Astrocyte (in vitro differentiated cells and primary cell): ENCODE data around the gene TSC22D3. TPM values are rescaled to one million over a fixed set of nuclear protein-coding genes. Genes with fewer than 3 reads are reported as not detected.

Experiments
- DNase-seq: peaks from one replicate; pipeline ENCODE4 v3.0.0-alpha.2; 2010; ENCODE audit warnings: low read depth
- FAIRE-seq: peaks from 2 replicates; lab custom pipeline; 2011; peaks lifted over from hg19 to GRCh38; lab: Jason Lieb, UNC
- H2AFZ ChIP-seq: 2 replicates; pipeline ENCODE4 v1.6.0; 2012; ENCODE audit warnings: low read depth, low read length, inconsistent platforms
- H3K27ac ChIP-seq: 2 replicates; pipeline ENCODE4 v1.5.1; 2011; ENCODE audit warnings: low read depth, low read length, inconsistent platforms
- H3K27me3 ChIP-seq: 2 replicates; pipeline ENCODE4 v1.6.0; 2011; ENCODE audit warnings: low read length, inconsistent platforms; ENCODE audit not compliant: insufficient read depth
- H3K36me3 ChIP-seq: 2 replicates; pipeline ENCODE4 v1.5.1; 2011; ENCODE audit warnings: low read length, inconsistent platforms; ENCODE audit not compliant: insufficient read depth
- H3K4me1 ChIP-seq: 2 replicates; pipeline ENCODE4 v1.5.1; 2011; ENCODE audit warnings: low read length, inconsistent platforms; ENCODE audit not compliant: insufficient read depth
- H3K4me2 ChIP-seq: 2 replicates; pipeline ENCODE4 v1.6.0; 2012; ENCODE audit warnings: low read length, inconsistent platforms
- H3K4me3 ChIP-seq: 2 replicates; pipeline ENCODE4 v1.5.1; 2011; ENCODE audit warnings: low read depth, mild to moderate bottlenecking, low read length, inconsistent platforms; ENCODE audit not compliant: insufficient read depth
- H3K79me2 ChIP-seq: 2 replicates; pipeline ENCODE4 v1.6.0; 2012; ENCODE audit warnings: mild to moderate bottlenecking, low read length, inconsistent platforms; ENCODE audit not compliant: insufficient read depth
- H3K9ac ChIP-seq: 2 replicates; pipeline ENCODE4 v1.6.0; 2012; ENCODE audit warnings: mild to moderate bottlenecking, low read length, inconsistent platforms
- H3K9me3 ChIP-seq: 2 replicates; pipeline ENCODE4 v1.5.1; 2012; ENCODE audit warnings: low read depth, mild to moderate bottlenecking, low read length, inconsistent platforms; ENCODE audit not compliant: insufficient read depth
- H4K20me1 ChIP-seq: 2 replicates; pipeline ENCODE4 v1.6.0; 2012; ENCODE audit warnings: low read length, inconsistent platforms; ENCODE audit not compliant: insufficient read depth
- H3K27ac Mint-ChIP-seq: one replicate; pipeline ENCODE4 v1.8.0; 2021; ENCODE audit warnings: mild to moderate bottlenecking, mixed read lengths; ENCODE audit not compliant: unreplicated experiment
- H3K27me3 Mint-ChIP-seq: one replicate; pipeline ENCODE4 v1.8.0; 2021; ENCODE audit warnings: low read depth, mixed read lengths; ENCODE audit not compliant: unreplicated experiment
- H3K36me3 Mint-ChIP-seq: one replicate; pipeline ENCODE4 v1.8.0; 2021; ENCODE audit warnings: low read depth, mixed read lengths; ENCODE audit not compliant: unreplicated experiment
- H3K4me1 Mint-ChIP-seq: one replicate; pipeline ENCODE4 v1.8.0; 2021; ENCODE audit warnings: low read depth, mixed read lengths; ENCODE audit not compliant: unreplicated experiment
- H3K4me3 Mint-ChIP-seq: one replicate; pipeline ENCODE4 v1.8.0; 2021; ENCODE audit warnings: mild to moderate bottlenecking, moderate library complexity, mixed read lengths; ENCODE audit not compliant: unreplicated experiment
- H3K9me3 Mint-ChIP-seq: one replicate; pipeline ENCODE4 v1.8.0; 2021; ENCODE audit warnings: mild to moderate bottlenecking, mixed read lengths; ENCODE audit not compliant: unreplicated experiment
- EZH2 ChIP-seq: IDR thresholded peaks from 2 replicates; pipeline ENCODE4 v1.6.1; 2012; ENCODE audit warnings: mild to moderate bottlenecking, low read length, inconsistent platforms; ENCODE audit not compliant: insufficient read depth
- total RNA-seq: library from RNA; stranded (reverse); gene quantifications from 2 replicates; pipeline ENCODE4 v1.2.1, GENCODE V29; 2021
- TF ChIP-seq, protein P1 (sequence below): IDR thresholded peaks from 2 replicates; pipeline ENCODE4 v1.5.1; 2011; ENCODE audit warnings: low read depth, mild to moderate bottlenecking, inconsistent platforms, low read length, moderate library complexity; ENCODE audit not compliant: insufficient read depth

The TSC22D3 gene
- total RNA-seq, 1 donor from 2014 or later, result 30.7 TPM

DNA sequence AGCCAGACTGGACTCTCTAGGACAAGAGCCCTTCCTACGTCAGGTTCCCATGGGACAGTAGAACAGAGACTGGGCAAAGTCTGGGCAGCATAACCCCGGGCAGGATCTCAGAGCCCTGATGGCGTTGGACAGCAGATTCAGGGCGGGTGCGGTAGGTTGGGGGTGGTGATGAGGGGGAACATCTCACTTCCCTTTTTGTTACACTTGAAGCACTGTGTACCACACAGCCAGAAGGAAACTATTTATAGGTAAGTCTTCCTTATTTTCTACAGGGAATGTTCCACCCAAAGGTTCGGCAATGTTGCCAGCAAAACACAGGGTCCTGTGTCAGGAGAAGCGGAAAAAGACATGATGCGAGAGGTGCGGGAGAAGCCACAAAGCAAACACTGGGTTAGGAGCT, 54.3 kb downstream of the TSC22D3 start:
- no peak for DNase-seq
- no peaks in the 10 kb centered on the region for H4K20me1 ChIP-seq
- no peaks in the 10 kb centered on the region for H3K79me2 ChIP-seq
- H2AFZ ChIP-seq, result no peak overlapping the region
- Mint-ChIP-seq H3K4me3 (no peak overlapping the region), H3K4me1 (peaks cover 18% of the 10 kb centered on the region), H3K36me3 (no peaks in the 10 kb centered on the region), H3K27me3 (peaks cover 3% of the 10 kb centered on the region), H3K9me3 (no peaks in the 10 kb centered on the region), H3K27ac (no peak overlapping the region)
- H3K9me3 ChIP-seq, result no peaks in the 10 kb centered on the region
- H3K9ac ChIP-seq, result no peak overlapping the region
- H3K27ac ChIP-seq, result no peak overlapping the region
- no peak overlapping the region for H3K4me3 ChIP-seq
- H3K4me2 ChIP-seq, result no peak overlapping the region
- TF ChIP-seq, protein P1, sequence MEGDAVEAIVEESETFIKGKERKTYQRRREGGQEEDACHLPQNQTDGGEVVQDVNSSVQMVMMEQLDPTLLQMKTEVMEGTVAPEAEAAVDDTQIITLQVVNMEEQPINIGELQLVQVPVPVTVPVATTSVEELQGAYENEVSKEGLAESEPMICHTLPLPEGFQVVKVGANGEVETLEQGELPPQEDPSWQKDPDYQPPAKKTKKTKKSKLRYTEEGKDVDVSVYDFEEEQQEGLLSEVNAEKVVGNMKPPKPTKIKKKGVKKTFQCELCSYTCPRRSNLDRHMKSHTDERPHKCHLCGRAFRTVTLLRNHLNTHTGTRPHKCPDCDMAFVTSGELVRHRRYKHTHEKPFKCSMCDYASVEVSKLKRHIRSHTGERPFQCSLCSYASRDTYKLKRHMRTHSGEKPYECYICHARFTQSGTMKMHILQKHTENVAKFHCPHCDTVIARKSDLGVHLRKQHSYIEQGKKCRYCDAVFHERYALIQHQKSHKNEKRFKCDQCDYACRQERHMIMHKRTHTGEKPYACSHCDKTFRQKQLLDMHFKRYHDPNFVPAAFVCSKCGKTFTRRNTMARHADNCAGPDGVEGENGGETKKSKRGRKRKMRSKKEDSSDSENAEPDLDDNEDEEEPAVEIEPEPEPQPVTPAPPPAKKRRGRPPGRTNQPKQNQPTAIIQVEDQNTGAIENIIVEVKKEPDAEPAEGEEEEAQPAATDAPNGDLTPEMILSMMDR, result no peak
- no peak for TF ChIP-seq EZH2
- no peaks in the 10 kb centered on the region for H3K36me3 ChIP-seq
- no peaks in the 10 kb centered on the region for H3K27me3 ChIP-seq
- H3K4me1 ChIP-seq, result peaks cover 4% of the 10 kb centered on the region
- FAIRE-seq, result peak; percentile 89

DNA sequence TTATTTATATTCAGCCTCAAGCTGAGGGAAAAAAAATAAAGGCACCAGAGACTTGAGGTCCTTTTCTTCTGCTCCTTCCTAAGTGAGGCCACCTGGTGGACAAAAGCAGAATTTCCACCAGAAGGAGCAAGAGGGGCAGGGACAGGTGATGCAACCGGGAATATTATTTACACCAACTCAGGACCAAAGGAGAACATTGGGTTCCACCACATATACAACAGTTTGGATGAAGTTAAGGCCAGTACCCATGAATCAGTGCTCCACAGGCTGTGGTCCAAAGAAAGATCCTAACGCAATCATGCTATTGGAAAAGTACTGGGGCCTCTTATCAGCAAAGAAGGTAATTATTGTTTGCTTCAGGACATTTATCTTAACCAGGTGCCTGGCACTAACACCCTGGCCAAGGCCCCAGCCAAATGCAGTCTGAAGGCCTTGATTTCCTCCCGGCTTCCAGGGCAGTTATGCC, 57.4 kb downstream of the TSC22D3 start:
- Histone ChIP-seq H3K36me3 (peaks cover 5% of the 10 kb centered on the region), H2AFZ (no peak overlapping the region), H3K79me2 (peaks cover 18% of the 10 kb centered on the region), H3K27ac (no peak overlapping the region), H3K27me3 (no peaks in the 10 kb centered on the region), H4K20me1 (peaks cover 10% of the 10 kb centered on the region), H3K4me2 (no peak overlapping the region), H3K9me3 (no peaks in the 10 kb centered on the region), H3K4me3 (no peak overlapping the region), H3K4me1 (peaks cover 13% of the 10 kb centered on the region), H3K9ac (no peak overlapping the region)
- DNase-seq (peak; percentile 44), FAIRE-seq (peak; percentile 100)
- Mint-ChIP-seq H3K9me3 (no peaks in the 10 kb centered on the region), H3K4me1 (peaks cover 16% of the 10 kb centered on the region), H3K4me3 (no peak overlapping the region), H3K27ac (peak overlapping the region; percentile 85), H3K27me3 (peaks cover 3% of the 10 kb centered on the region), H3K36me3 (peaks cover 3% of the 10 kb centered on the region)
- TF ChIP-seq, protein P1, result peak; percentile 68
- no peak for TF ChIP-seq EZH2

DNA sequence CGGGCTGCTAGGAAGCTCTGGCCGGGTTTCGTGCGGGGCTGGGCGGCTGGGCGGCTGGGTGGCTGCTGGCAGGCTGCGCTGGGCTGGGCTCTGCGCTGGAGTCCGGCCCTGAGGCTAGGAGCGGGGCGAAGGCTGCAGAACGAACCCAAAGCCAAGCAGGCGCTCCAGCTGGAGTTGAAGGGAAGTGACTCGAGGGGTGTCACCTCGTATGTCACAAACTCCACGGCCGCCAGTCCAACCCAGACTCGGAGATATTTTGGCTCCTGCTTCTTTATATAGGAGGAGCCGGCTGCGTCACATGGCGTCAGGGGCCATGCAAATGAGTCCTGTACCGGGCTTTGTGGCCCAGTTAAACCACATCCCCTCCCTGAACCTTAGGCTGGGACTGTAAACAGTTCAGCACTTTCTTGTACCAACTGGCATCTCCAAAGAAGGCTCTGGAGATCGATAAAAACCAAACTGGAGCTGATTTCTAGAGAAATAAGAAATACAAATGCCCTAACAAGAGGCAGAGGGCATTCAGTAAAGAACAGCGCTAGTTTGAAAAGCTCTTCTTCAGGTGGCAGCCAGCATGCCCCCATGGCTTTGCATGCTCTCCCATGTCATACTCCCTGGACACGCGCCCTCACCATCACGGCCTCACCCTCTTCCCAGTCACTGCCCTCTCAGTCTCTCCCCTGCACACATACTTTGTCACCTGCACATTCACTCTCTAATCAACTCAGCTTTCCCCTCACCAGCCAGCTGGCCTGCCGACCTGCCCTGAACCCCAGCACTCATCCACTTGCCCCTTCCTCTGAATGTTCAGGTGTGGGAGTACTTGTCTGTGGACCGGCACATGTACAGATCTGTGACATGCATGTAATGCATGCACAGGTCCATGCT, 58.5 kb downstream of the TSC22D3 start:
- FAIRE-seq (peak; percentile 63), DNase-seq (peak; percentile 71)
- Histone ChIP-seq H3K4me2 (peak overlapping the region; percentile 92), H4K20me1 (peaks cover 10% of the 10 kb centered on the region), H3K9me3 (no peaks in the 10 kb centered on the region), H3K9ac (peak overlapping the region; percentile 95), H2AFZ (peak overlapping the region; percentile 26), H3K4me1 (peaks cover 20% of the 10 kb centered on the region), H3K4me3 (peak overlapping the region; percentile 73), H3K36me3 (peaks cover 5% of the 10 kb centered on the region), H3K27ac (peak overlapping the region; percentile 86), H3K27me3 (no peaks in the 10 kb centered on the region), H3K79me2 (peaks cover 18% of the 10 kb centered on the region)
- Mint-ChIP-seq H3K27me3 (peaks cover 3% of the 10 kb centered on the region), H3K4me1 (peaks cover 22% of the 10 kb centered on the region), H3K36me3 (peaks cover 3% of the 10 kb centered on the region), H3K9me3 (no peaks in the 10 kb centered on the region), H3K27ac (peak overlapping the region; percentile 89), H3K4me3 (peak overlapping the region; percentile 90)
- TF ChIP-seq, protein P1, result no peak
- no peak for TF ChIP-seq EZH2
